K562 (cell line): ENCODE data around the gene AGAP6. TPM values are rescaled to one million over a fixed set of nuclear protein-coding genes. Genes with fewer than 3 reads are reported as not detected.
"Not testable (repeated sequence)": the region's sequence is repeated elsewhere in the genome, so short reads cannot be mapped to it uniquely, and the experiment has no call there.

Experiments
- ATAC-seq: fragments of 200-7000 bp; cut with Tn5 transposase; 3 replicates; pipeline ENCODE4 v1.9.1; 2020; ENCODE audit warnings: moderate library complexity
- BruUV-seq: library from RNA; stranded (reverse); fragments of 400-500 nt; replicated peaks from 2 replicates; lab custom pipeline; 2021; lab: Mats Ljungman, UMichigan
- CTCF ChIA-PET: fragments of 300-600 bp; formaldehyde crosslinking; extraction: SDS; loops from one replicate; lab custom pipeline; 2021; ENCODE audit warnings: low intra/inter-chr PET ratio; lab: Yijun Ruan, JAX
- POLR2A ChIA-PET: fragments of 300-600, 350-650 bp; sonication (Branson Sonifier 250); formaldehyde crosslinking; extraction: SDS; loops from one replicate; lab custom pipeline; 2021; ENCODE audit warnings: antibody characterized with exemption, inconsistent platforms; lab: Yijun Ruan, JAX
- DNase-seq, 4 experiments: peaks; one replicate each; pipeline versions ENCODE4 v3.0.0 to v3.0.0-alpha.2; 2011 to 2018; ENCODE audit warnings: low spot score in 3 of 4, mixed read lengths in 3 of 4; ENCODE audit errors: extremely low read depth in 1 of 4
- FAIRE-seq: peaks from 2 replicates; lab custom pipeline; 2011; peaks lifted over from hg19 to GRCh38; lab: Jason Lieb, UNC
- H2AFZ ChIP-seq: 2 replicates; pipeline ENCODE4 v1.6.0; 2011; ENCODE audit warnings: low read depth, low read length, control low read depth, inconsistent platforms
- H3K27ac ChIP-seq: fragments of 200-600 bp; 3 replicates; pipeline ENCODE4 v1.8.0; 2011; ENCODE audit warnings: low read depth, mild to moderate bottlenecking, control low read depth, inconsistent platforms, low read length, moderate library complexity, mixed read lengths; ENCODE audit errors: extremely low read depth
- H3K27me3 ChIP-seq, 2 experiments: fragments of 300-600 bp in 1 of 2; 2 replicates in 1 of 2; 3 replicates in 1 of 2; pipeline versions ENCODE4 v1.6.0 to v1.8.0; 2011; ENCODE audit warnings: inconsistent platforms in 2 of 2, low read length in 2 of 2, mild to moderate bottlenecking in 1 of 2, mixed read lengths in 1 of 2, moderate library complexity in 1 of 2; ENCODE audit not compliant: control insufficient read depth in 2 of 2, insufficient read depth in 2 of 2
- H3K36me3 ChIP-seq: fragments of 300-600 bp; 3 replicates; pipeline ENCODE4 v1.8.0; 2011; ENCODE audit warnings: mild to moderate bottlenecking, low read length, inconsistent platforms; ENCODE audit not compliant: control insufficient read depth, insufficient read depth
- H3K4me1 ChIP-seq, 2 experiments: fragments of 200-600 bp in 1 of 2; replicated peaks in 1 of 2; 2 replicates in 1 of 2; 3 replicates in 1 of 2; pipeline versions ENCODE4 v1.5.1 to v1.8.0; 2011; ENCODE audit warnings: inconsistent platforms in 2 of 2, low read length in 2 of 2, mild to moderate bottlenecking in 1 of 2, mixed read lengths in 1 of 2, moderate library complexity in 1 of 2; ENCODE audit not compliant: control insufficient read depth in 2 of 2, insufficient read depth in 2 of 2
- H3K4me2 ChIP-seq: 2 replicates; pipeline ENCODE4 v1.6.1; 2011; ENCODE audit warnings: low read length, control low read depth, inconsistent platforms, mixed read lengths; ENCODE audit not compliant: insufficient read depth
- H3K4me3 ChIP-seq: fragments of 200-600 bp; sonication (generic), shearing (Covaris generic); 2 replicates; pipeline ENCODE4 v1.5.1; 2016; ENCODE audit warnings: control low read depth, inconsistent platforms
- H3K79me2 ChIP-seq: fragments of 200-600 bp; 3 replicates; pipeline ENCODE4 v1.8.0; 2011; ENCODE audit warnings: low read length, inconsistent platforms; ENCODE audit not compliant: control insufficient read depth, insufficient read depth
- H3K9ac ChIP-seq, 2 experiments: 2 replicates each; pipeline versions ENCODE4 v1.6.0 to v1.6.1; 2011; ENCODE audit warnings: low read depth in 2 of 2, low read length in 2 of 2, control low read depth in 1 of 2, inconsistent platforms in 1 of 2, mild to moderate bottlenecking in 1 of 2, mixed read lengths in 1 of 2; ENCODE audit not compliant: insufficient read depth in 1 of 2
- H3K9me1 ChIP-seq: one replicate; pipeline ENCODE4 v1.6.0; 2011; ENCODE audit warnings: inconsistent platforms, mild to moderate bottlenecking, low read length, moderate library complexity; ENCODE audit not compliant: control insufficient read depth, insufficient read depth
- H3K9me3 ChIP-seq: replicated peaks from 2 replicates; pipeline ENCODE4 v1.5.1; 2011; ENCODE audit warnings: low read depth, low read length, inconsistent platforms; ENCODE audit not compliant: control insufficient read depth, insufficient read depth
- H4K20me1 ChIP-seq: replicated peaks from 2 replicates; pipeline ENCODE4 v1.6.1; 2011; ENCODE audit warnings: low read length, inconsistent platforms, mixed read lengths; ENCODE audit not compliant: control insufficient read depth, insufficient read depth
- RAD21 ChIP-seq, 2 experiments: fragments of 250-450 bp in 1 of 2; fragments of 450-650 bp in 1 of 2; sonication (Bioruptor Pico) in 1 of 2; formaldehyde crosslinking in 1 of 2; IDR thresholded peaks in 1 of 2; conservative IDR thresholded peaks in 1 of 2; 2 replicates each; pipeline versions ENCODE4 v1.4.0 to v1.8.0; 2020 to 2022; ENCODE audit warnings: mild to moderate bottlenecking in 2 of 2, moderate library complexity in 1 of 2
- WGBS: fragments of 100-300 bp; shearing (Covaris generic); methylation state at CpG from one replicate; pipeline ENCODE4 v1.1.6; 2016; ENCODE audit warnings: low coverage, mixed read lengths; ENCODE audit not compliant: insufficient coverage; ENCODE audit errors: missing lambda C conversion rate; 5-methylcytosine and 5-hydroxymethylcytosine counted together
- in situ Hi-C: fragments of 300-500 bp; cut with MboI; formaldehyde crosslinking; loops from 4 replicates; pipeline ENCODE4 v1.15.0; 2018; ENCODE audit warnings: inconsistent platforms, mixed read lengths
- intact Hi-C: fragments of 100-400 bp; cut with micrococcal nuclease; formaldehyde crosslinking; loops from 2 replicates; pipeline ENCODE4 v1.14.2; 2022
- polyA plus RNA-seq, 8 experiments: library from polyadenylated mRNA; depleted of rRNA in 4 of 8; stranded (reverse) in 5 of 8; unstranded in 3 of 8; fragments of >200 nt; fragmentation: Nextera tagmentation in 2 of 8; fragmentation: Illumina TruSeq in 1 of 8; extraction: Ambion mirVana in 2 of 8; extraction: Trizol in 1 of 8; gene quantifications; 2 replicates each; pipeline versions ENCODE4 v1.2.1 to v1.2.3, GENCODE V29; 2011 to 2014; ENCODE audit warnings: inconsistent platforms in 1 of 8, missing spikeins in 1 of 8
- total RNA-seq, 7 experiments: library from RNA; depleted of rRNA in 6 of 7; stranded (reverse); fragments of >200 nt in 6 of 7; fragmentation: Illumina TruSeq in 2 of 7; extraction: Trizol in 2 of 7; gene quantifications; 2 replicates each; pipeline versions ENCODE4 v1.2.1 to v1.2.3, GENCODE V29; 2011 to 2021; ENCODE audit warnings: low replicate concordance in 1 of 7

The AGAP6 gene
- total and polyA plus RNA-seq, 9 of the 15 experiments (the other 6 are each of a cell fraction or from before 2014, with no cell fraction given) = 1.0 to 46.8 (median 18.3) TPM

GRCh38 chr10:49953122-49953521 is 35.1 kb upstream of the AGAP6 start:
- H3K9ac ChIP-seq, H3K4me2 ChIP-seq, H3K27me3 ChIP-seq, H3K9me1 ChIP-seq, H4K20me1 ChIP-seq, H3K9me3 ChIP-seq, POLR2A ChIA-PET, in situ Hi-C loops, H2AFZ ChIP-seq, H3K4me3 ChIP-seq, BruUV-seq, CTCF ChIA-PET, DNase-seq, H3K4me1 ChIP-seq, intact Hi-C loops, H3K27ac ChIP-seq: not testable (repeated sequence)
- TF ChIP-seq RAD21 (CRISPR knock-in tag; conservative IDR thresholded peaks at IDR 0.05 in 1 of 2, IDR thresholded peaks at IDR 0.05 in 1 of 2) = peak in 1 of 2 experiments; percentile 16; a peak in 1 of 4 replicates
- Histone ChIP-seq H3K79me2 (peaks cover 16% of the 10 kb centered on the region), H3K36me3 (peaks cover 49% of the 10 kb centered on the region)
- WGBS = 88% methylated on average over 1 of the region's 3 CpGs
- ATAC-seq = peak; percentile 68
- peak; percentile 68 for FAIRE-seq

GRCh38 chr10:49970331-49970857 is 17.8 kb upstream of the AGAP6 start:
- FAIRE-seq, H3K9ac ChIP-seq, H3K79me2 ChIP-seq, H3K9me1 ChIP-seq, H3K4me2 ChIP-seq, CTCF ChIA-PET, H2AFZ ChIP-seq, H3K4me1 ChIP-seq, intact Hi-C loops, DNase-seq, in situ Hi-C loops, H3K36me3 ChIP-seq, H3K27me3 ChIP-seq, BruUV-seq, POLR2A ChIA-PET, H3K4me3 ChIP-seq, H3K9me3 ChIP-seq, H4K20me1 ChIP-seq, ATAC-seq, H3K27ac ChIP-seq: not testable (repeated sequence)
- 94% methylated on average over 12 of the region's 37 CpGs for WGBS

DNA sequence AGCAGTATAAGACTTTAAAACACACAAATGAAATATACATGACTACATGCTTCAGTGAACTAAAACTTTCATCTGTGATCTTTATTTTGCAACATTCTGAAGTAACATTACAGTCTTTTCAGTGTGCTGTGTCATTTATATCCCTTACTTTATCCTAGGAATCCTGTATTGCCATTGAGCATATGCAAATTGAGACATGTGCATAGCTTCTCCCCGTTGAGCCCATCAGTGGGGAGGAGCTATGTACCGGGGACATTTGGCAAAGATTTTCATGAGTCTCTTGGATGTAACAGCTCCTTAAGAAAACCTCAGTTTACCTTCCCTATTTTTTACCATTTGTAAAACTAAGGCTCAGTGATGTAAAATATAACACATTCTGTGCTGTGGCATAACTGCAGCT is 16.7 kb upstream of the AGAP6 start:
- intact Hi-C loops, H2AFZ ChIP-seq, H3K4me1 ChIP-seq, H3K36me3 ChIP-seq, POLR2A ChIA-PET, H3K79me2 ChIP-seq, BruUV-seq, H3K9me1 ChIP-seq, H4K20me1 ChIP-seq, H3K4me2 ChIP-seq, FAIRE-seq, H3K9me3 ChIP-seq, H3K4me3 ChIP-seq, CTCF ChIA-PET, DNase-seq, H3K27me3 ChIP-seq, H3K27ac ChIP-seq, H3K9ac ChIP-seq, in situ Hi-C loops: not testable (repeated sequence)
- ATAC-seq = peak; percentile 56
- 45% methylated on average over 2 of the region's 2 CpGs for WGBS
